ENCODE data around the gene SPACA9.

The SPACA9 gene

GRCh38 chr9:132862533-132862932 lies 16.2 kb upstream of the SPACA9 start:
- no peak for DNase-seq (ENCODE audit: low read depth in 1 of 2, low spot score in 1 of 2)

- DNase-seq (ENCODE audit: low read depth in 1 of 2, low spot score in 1 of 2), result no peak
Observed at GRCh38 chr9:132863096-132863495, 15.6 kb upstream of the SPACA9 start.

GRCh38 chr9:132864277-132864676 lies 14.4 kb upstream of the SPACA9 start:
- DNase-seq (ENCODE audit: low read depth in 1 of 2, low spot score in 1 of 2), result no peak

GRCh38 chr9:132864691-132865090 lies 14.0 kb upstream of the SPACA9 start:
- DNase-seq (ENCODE audit: low read depth in 1 of 2, low spot score in 1 of 2), result no peak

GRCh38 chr9:132866898-132867297 lies 11.8 kb upstream of the SPACA9 start:
- no peak for DNase-seq (ENCODE audit: low read depth in 1 of 2, low spot score in 1 of 2)

- DNase-seq (ENCODE audit: low read depth in 1 of 2, low spot score in 1 of 2), result no peak
Observed at GRCh38 chr9:132869266-132869665, 9.4 kb upstream of the SPACA9 start.

- DNase-seq (ENCODE audit: low read depth in 1 of 2, low spot score in 1 of 2), result no peak
Observed at GRCh38 chr9:132873403-132873802, 5.3 kb upstream of the SPACA9 start.

GRCh38 chr9:132875159-132875558 lies 3.5 kb upstream of the SPACA9 start:
- DNase-seq (ENCODE audit: low read depth in 1 of 2, low spot score in 1 of 2), result no peak

- DNase-seq (ENCODE audit: low read depth in 1 of 2, low spot score in 1 of 2), result no peak
Observed at GRCh38 chr9:132876849-132877248, 1.8 kb upstream of the SPACA9 start.

GRCh38 chr9:132877458-132877823 lies 1.3 kb upstream of the SPACA9 start:
- DNase-seq (ENCODE audit: low read depth in 1 of 2, low spot score in 1 of 2), result no peak

- peak; percentile 54 to 73 for DNase-seq (ENCODE audit: low read depth in 1 of 2, low spot score in 1 of 2)
Observed at GRCh38 chr9:132877824-132878694, 639 bp upstream of the SPACA9 start, which contains the start of gene AK8. AK8 (minus strand) TSS chr9:132878284; CDS start chr9:132878255, 29 bp downstream.

- no peak for DNase-seq (ENCODE audit: low read depth in 1 of 2, low spot score in 1 of 2)
Observed at GRCh38 chr9:132879457-132880323, 992 bp downstream of the SPACA9 start.

- no peak for DNase-seq (ENCODE audit: low read depth in 1 of 2, low spot score in 1 of 2)
Observed at GRCh38 chr9:132880324-132880661, 1.6 kb downstream of the SPACA9 start.

- DNase-seq (ENCODE audit: low read depth in 1 of 2, low spot score in 1 of 2), result no peak
Observed at GRCh38 chr9:132881826-132882225, 3.1 kb downstream of the SPACA9 start.

GRCh38 chr9:132882616-132883015 lies 3.9 kb downstream of the SPACA9 start:
- no peak for DNase-seq (ENCODE audit: low read depth in 1 of 2, low spot score in 1 of 2)

GRCh38 chr9:132883349-132884294 lies 4.9 kb downstream of the SPACA9 start:
- no peak for DNase-seq (ENCODE audit: low read depth in 1 of 2, low spot score in 1 of 2)

- DNase-seq (ENCODE audit: low read depth in 1 of 2, low spot score in 1 of 2), result no peak
Observed at GRCh38 chr9:132885720-132886333, 7.1 kb downstream of the SPACA9 start.

- no peak for DNase-seq (ENCODE audit: low read depth in 1 of 2, low spot score in 1 of 2)
Observed at GRCh38 chr9:132886334-132886725, 7.6 kb downstream of the SPACA9 start.

- no peak for DNase-seq (ENCODE audit: low read depth in 1 of 2, low spot score in 1 of 2)
Observed at GRCh38 chr9:132887181-132888120, 8.8 kb downstream of the SPACA9 start.

GRCh38 chr9:132888151-132888550 lies 9.5 kb downstream of the SPACA9 start:
- DNase-seq (ENCODE audit: low read depth in 1 of 2, low spot score in 1 of 2), result no peak
